Activated T-cell treated with anti-CD3 and anti-CD28 coated beads, Interleukin-2, amount 50 U/mL, for 1 hour (primary cell): ENCODE data around the gene DHX9.
A peak's percentile ranks its signal among the peaks of the same experiment; 100 is the strongest.

Experiments used
- DNase-seq: peaks from one replicate; pipeline ENCODE4 v3.0.0-alpha.2; 2020

DHX9 gene

GRCh38 chr1:182839209-182840066 is at the start of gene DHX9:
TSS of gene DHX9 (plus strand) at chr1:182839347. CDS start at chr1:182842567, 3,220 bp downstream.
- peak; percentile 99 for DNase-seq

- DNase-seq: no peak
Observed at GRCh38 chr1:182791281-182792179, 47.6 kb upstream of the DHX9 start.

GRCh38 chr1:182794091-182794490 is 45.1 kb upstream of the DHX9 start:
- no peak for DNase-seq

- no peak for DNase-seq
Observed at GRCh38 chr1:182794676-182795201, 44.4 kb upstream of the DHX9 start.

- no peak for DNase-seq
Observed at GRCh38 chr1:182795563-182796228, 43.5 kb upstream of the DHX9 start.

GRCh38 chr1:182802006-182802803 is 36.9 kb upstream of the DHX9 start:
- no peak for DNase-seq

- no peak for DNase-seq
Observed at GRCh38 chr1:182803846-182804245, 35.3 kb upstream of the DHX9 start.

GRCh38 chr1:182806015-182806678 is 33.0 kb upstream of the DHX9 start:
- no peak for DNase-seq

GRCh38 chr1:182807907-182808306 is 31.2 kb upstream of the DHX9 start:
- DNase-seq: no peak

- no peak for DNase-seq
Observed at GRCh38 chr1:182809414-182809957, 29.7 kb upstream of the DHX9 start.

GRCh38 chr1:182811975-182812722 is 27.0 kb upstream of the DHX9 start:
- DNase-seq: no peak

GRCh38 chr1:182816863-182817262 is 22.3 kb upstream of the DHX9 start:
- DNase-seq: no peak

- DNase-seq: no peak
Observed at GRCh38 chr1:182817802-182818201, 21.3 kb upstream of the DHX9 start.

GRCh38 chr1:182823220-182823619 is 15.9 kb upstream of the DHX9 start:
- no peak for DNase-seq

- no peak for DNase-seq
Observed at GRCh38 chr1:182826892-182827291, 12.3 kb upstream of the DHX9 start.

GRCh38 chr1:182829285-182829932 is 9.7 kb upstream of the DHX9 start:
- no peak for DNase-seq

GRCh38 chr1:182833271-182833670 is 5.9 kb upstream of the DHX9 start:
- DNase-seq: no peak

- no peak for DNase-seq
Observed at GRCh38 chr1:182834326-182834725, 4.8 kb upstream of the DHX9 start.

GRCh38 chr1:182835806-182836205 is 3.3 kb upstream of the DHX9 start:
- no peak for DNase-seq
